Common myeloid progenitor, CD34-positive (primary cell): ENCODE data around the gene HEXIM2.
A peak's percentile ranks its signal among the peaks of the same experiment; 100 is the strongest.

Experiments
- CTCF ChIA-PET: fragments of 350-600 bp; sonication (Branson Sonifier 250); formaldehyde crosslinking; loops from one replicate; lab custom pipeline; 2021; ENCODE audit warnings: antibody characterized with exemption; lab: Charles Lee
- POLR2A ChIA-PET: fragments of 350-600 bp; sonication (Branson Sonifier 250); formaldehyde crosslinking; loops from one replicate; lab custom pipeline; 2021; ENCODE audit warnings: antibody characterized with exemption; lab: Charles Lee
- DNase-seq, 3 donors: peaks; one replicate each; pipeline versions ENCODE4 v3.0.0 to v3.0.0-alpha.2; 2013
- H3K27ac ChIP-seq, 2 experiments: 1 replicate in 1 of 2; 2 replicates in 1 of 2; pipeline ENCODE4 v1.7.0; 2013; ENCODE audit warnings: inconsistent platforms in 2 of 2, low read length in 2 of 2, mild to moderate bottlenecking in 2 of 2, low read depth in 1 of 2, moderate library complexity in 1 of 2; ENCODE audit not compliant: severe bottlenecking in 2 of 2, insufficient read depth in 1 of 2, poor library complexity in 1 of 2
- H3K27me3 ChIP-seq, 5 experiments: replicated peaks in 2 of 5; 1 replicate in 3 of 5; 2 replicates in 2 of 5; pipeline versions ENCODE4 v1.6.1 to v1.7.0; 2013; ENCODE audit warnings: low read length in 4 of 5, mild to moderate bottlenecking in 2 of 5, moderate library complexity in 2 of 5, inconsistent platforms in 1 of 5; ENCODE audit not compliant: insufficient read depth in 5 of 5, control insufficient read depth in 4 of 5
- H3K36me3 ChIP-seq, 4 experiments: 1 replicate in 2 of 4; 2 replicates in 2 of 4; pipeline versions ENCODE4 v1.6.1 to v1.7.0; 2013; ENCODE audit warnings: low read length in 3 of 4, control low read depth in 1 of 4, mild to moderate bottlenecking in 1 of 4; ENCODE audit not compliant: control insufficient read depth in 4 of 4, insufficient read depth in 4 of 4
- H3K4me1 ChIP-seq, 4 experiments: 1 replicate in 3 of 4; 2 replicates in 1 of 4; pipeline versions ENCODE4 v1.6.1 to v1.7.1; 2013; ENCODE audit warnings: low read length in 3 of 4, mild to moderate bottlenecking in 3 of 4, control low read depth in 1 of 4, inconsistent platforms in 1 of 4, moderate library complexity in 1 of 4; ENCODE audit not compliant: control insufficient read depth in 4 of 4, insufficient read depth in 4 of 4; ENCODE audit errors: control extremely low read depth in 1 of 4
- H3K4me3 ChIP-seq, 7 experiments: 1 replicate in 4 of 7; 2 replicates in 3 of 7; pipeline versions ENCODE4 v1.5.1 to v1.7.0; 2013; ENCODE audit warnings: mild to moderate bottlenecking in 7 of 7, low read length in 6 of 7, moderate library complexity in 6 of 7, inconsistent platforms in 2 of 7, low read depth in 2 of 7, control low read depth in 1 of 7; ENCODE audit not compliant: insufficient read depth in 4 of 7, control insufficient read depth in 1 of 7; ENCODE audit errors: extremely low read depth in 1 of 7
- H3K9me3 ChIP-seq, 5 experiments: 1 replicate in 4 of 5; 2 replicates in 1 of 5; pipeline versions ENCODE4 v1.6.1 to v1.7.1; 2013; ENCODE audit warnings: low read length in 4 of 5, mild to moderate bottlenecking in 2 of 5, inconsistent platforms in 1 of 5, low read depth in 1 of 5, moderate library complexity in 1 of 5; ENCODE audit not compliant: control insufficient read depth in 4 of 5, insufficient read depth in 2 of 5; ENCODE audit errors: control extremely low read depth in 1 of 5
- WGBS: methylation state at CpG from one replicate; pipeline ENCODE4 v1.1.5; 2013; ENCODE audit not compliant: insufficient coverage; 5-methylcytosine and 5-hydroxymethylcytosine counted together

The HEXIM2 gene

DNA sequence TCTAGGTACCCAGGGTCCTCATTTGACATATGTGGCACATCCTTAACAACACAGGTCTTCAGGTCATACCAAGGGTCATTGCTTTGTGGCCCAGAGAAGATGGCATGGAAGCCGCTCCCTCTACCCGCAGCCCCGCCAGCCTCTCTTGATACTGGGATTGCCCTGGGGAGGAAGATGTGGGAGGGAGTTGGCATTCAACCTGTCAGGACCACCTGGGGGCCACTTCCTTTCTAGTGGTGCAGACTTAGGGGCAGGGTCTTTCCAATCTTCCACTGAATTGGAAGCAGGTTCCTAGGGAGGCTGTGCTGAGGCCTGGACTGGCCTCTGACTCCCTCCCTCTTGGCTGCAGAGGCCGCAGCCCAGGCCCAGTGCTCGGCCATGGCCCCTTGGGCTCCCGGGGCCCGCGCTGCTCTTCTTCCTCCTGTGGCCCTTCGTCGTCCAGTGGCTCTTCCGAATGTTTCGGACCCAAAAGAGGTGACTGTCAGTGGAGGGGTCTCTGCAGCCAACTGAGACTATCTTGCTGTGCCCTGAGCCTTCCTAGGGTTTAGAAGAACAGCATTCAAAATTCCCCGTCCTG is 18.5 kb upstream of the HEXIM2 start:
- no peaks in the 10 kb centered on the region for H3K27me3 ChIP-seq
- POLR2A ChIA-PET, result no interaction called here
- H3K27ac ChIP-seq, result no peak overlapping the region
- 87% methylated on average over 13 of the region's 13 CpGs for WGBS
- DNase-seq, result no peak
- peaks cover 0 to 6% (median 0%) of the 10 kb centered on the region in 4 experiments for H3K36me3 ChIP-seq
- no peaks in the 10 kb centered on the region for H3K9me3 ChIP-seq
- H3K4me3 ChIP-seq, result peak overlapping the region in 3 of 7 experiments; percentile 68 to 81 (median 74)
- peaks cover 0 to 34% (median 19%) of the 10 kb centered on the region in 4 experiments for H3K4me1 ChIP-seq
- CTCF ChIA-PET, result interaction anchor here (1.8 kb wide), 1 partner anchor 9 kb away, joined by 18 read pairs; the partner anchor contains the start of gene ACBD4

DNA sequence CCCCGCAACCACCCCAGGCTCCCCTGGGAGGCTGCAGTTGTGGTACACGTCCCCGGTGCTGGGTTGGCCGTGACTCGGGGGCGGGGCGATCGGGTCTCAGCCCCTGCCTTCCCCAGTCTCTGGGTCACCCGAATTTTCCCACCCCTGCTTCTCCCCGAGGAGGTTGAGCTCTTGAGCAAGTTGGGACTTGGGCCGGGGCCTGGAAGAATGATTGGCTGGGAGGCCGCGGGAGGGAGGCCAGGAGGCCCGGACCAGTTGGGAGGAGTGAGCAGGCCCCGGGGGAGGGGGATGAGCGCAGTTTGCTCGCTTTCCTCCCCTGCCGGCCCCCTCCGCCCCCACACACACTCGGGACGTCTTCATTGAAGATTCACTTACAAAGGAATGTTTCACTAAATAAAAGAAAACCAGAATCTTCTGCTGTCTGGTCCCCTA is 17.9 kb upstream of the HEXIM2 start:
- DNase-seq, result peak; percentile 37 to 53 (median 40)
- 12% methylated on average over 12 of the region's 21 CpGs for WGBS
- Histone ChIP-seq H3K36me3 (peaks cover 0 to 5% (median 0%) of the 10 kb centered on the region in 4 experiments), H3K27me3 (no peaks in the 10 kb centered on the region), H3K4me1 (peaks cover 0 to 37% (median 21%) of the 10 kb centered on the region in 4 experiments), H3K9me3 (no peaks in the 10 kb centered on the region), H3K27ac (peak overlapping the region in 1 of 2 experiments; percentile 70), H3K4me3 (peak overlapping the region in 6 of 7 experiments; percentile 22 to 81 (median 60))
- CTCF ChIA-PET, result interaction anchor here (0.9 to 1.8 kb wide), 2 partner anchors 9 to 54 kb away, joined by 3 to 18 read pairs; partner anchors contain the start of gene ACBD4
- POLR2A ChIA-PET, result no interaction called here

DNA sequence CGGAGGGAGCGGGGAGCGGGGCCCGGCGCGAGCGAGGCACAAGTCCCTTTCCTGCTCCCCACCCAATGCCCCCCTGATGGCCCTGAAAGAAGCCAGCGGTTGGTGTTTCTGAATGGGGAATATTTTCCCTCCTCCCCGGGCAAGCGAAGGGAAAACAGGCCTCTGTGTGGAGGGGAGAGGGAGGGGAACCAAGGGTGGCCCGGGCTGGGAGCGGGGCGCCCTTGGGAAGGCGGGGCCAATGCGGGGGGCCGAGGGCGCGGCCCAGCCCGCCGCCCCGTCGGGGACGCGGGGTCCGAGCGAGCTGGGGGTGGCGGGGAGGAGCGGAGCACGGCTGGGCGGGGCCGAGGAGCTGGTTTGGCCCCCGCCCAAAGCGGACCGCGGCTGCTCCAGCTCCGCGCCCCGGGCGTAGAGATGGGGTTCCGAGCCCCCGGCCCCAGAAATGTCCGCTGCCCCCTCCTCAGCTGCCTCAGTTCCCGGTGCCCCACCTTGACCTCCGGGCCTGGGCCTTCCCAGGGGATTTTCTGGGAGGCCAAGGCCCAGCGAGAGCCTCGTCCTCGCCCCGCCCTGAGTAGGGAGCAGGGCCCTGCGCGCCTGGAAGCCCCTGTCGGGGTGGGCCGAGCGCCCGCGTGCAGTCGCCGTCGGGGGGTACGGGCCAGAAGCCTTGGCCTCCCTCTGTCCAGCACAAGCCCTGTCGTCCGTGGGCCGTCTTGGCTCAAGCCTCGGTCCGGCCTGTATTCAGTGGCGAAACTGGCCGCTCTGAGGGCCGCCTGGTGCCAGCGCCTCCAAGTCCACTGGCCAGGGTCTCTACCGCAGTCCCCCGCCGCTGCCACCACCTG is 17.3 kb upstream of the HEXIM2 start:
- peak overlapping the region in 1 of 2 experiments; percentile 70 for H3K27ac ChIP-seq
- no peaks in the 10 kb centered on the region for H3K9me3 ChIP-seq
- no peaks in the 10 kb centered on the region for H3K27me3 ChIP-seq
- peak in 2 of 3 donors; percentile 24 to 31 for DNase-seq
- ChIA-PET POLR2A (interaction anchor here (1.6 kb wide), 1 partner anchor 17 kb away, joined by 3 read pairs; no protein-coding TSS in a partner anchor), CTCF (interaction anchor here (0.9 to 1.8 kb wide), 2 partner anchors 10 to 53 kb away, joined by 3 to 18 read pairs; partner anchors contain the start of gene ACBD4)
- peaks cover 0 to 43% (median 27%) of the 10 kb centered on the region in 4 experiments for H3K4me1 ChIP-seq
- H3K36me3 ChIP-seq, result peaks cover 0 to 2% (median 0%) of the 10 kb centered on the region in 4 experiments
- WGBS, result 27% methylated on average over 57 of the region's 71 CpGs
- peak overlapping the region in 6 of 7 experiments; percentile 22 to 81 (median 60) for H3K4me3 ChIP-seq

DNA sequence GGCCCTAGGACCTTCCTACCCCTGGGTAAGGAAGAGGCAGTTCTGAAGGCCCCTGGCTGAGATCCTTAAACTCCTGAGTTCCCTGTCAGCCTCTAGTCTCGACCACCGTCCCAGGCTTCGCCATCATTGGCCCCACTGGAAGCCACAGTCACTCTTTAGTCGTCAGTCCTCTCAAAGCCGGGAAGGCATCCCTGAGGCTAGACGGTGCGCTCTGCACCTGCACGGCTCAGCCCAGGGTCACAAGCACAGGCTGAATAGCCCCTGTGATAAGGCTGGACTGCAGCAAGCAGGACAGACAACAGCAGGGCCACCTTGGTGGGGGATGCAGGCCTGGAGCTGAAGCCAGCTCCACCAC is 16.7 kb upstream of the HEXIM2 start:
- no peak for DNase-seq
- no peaks in the 10 kb centered on the region for H3K9me3 ChIP-seq
- no peak overlapping the region for H3K27ac ChIP-seq
- CTCF ChIA-PET, result interaction anchor here (0.9 to 9.2 kb wide), 5 partner anchors 9 to 53 kb away, joined by 3 to 148 read pairs (median 10); partner anchors contain the start of gene ACBD4
- POLR2A ChIA-PET, result interaction anchor here (1.6 kb wide), 1 partner anchor 16 kb away, joined by 3 read pairs; no protein-coding TSS in a partner anchor
- H3K4me3 ChIP-seq, result peak overlapping the region in 1 of 7 experiments; percentile 68
- no peaks in the 10 kb centered on the region for H3K27me3 ChIP-seq
- no peaks in the 10 kb centered on the region for H3K36me3 ChIP-seq
- peaks cover 0 to 48% (median 32%) of the 10 kb centered on the region in 4 experiments for H3K4me1 ChIP-seq
- WGBS, result 93% methylated on average over 8 of the region's 8 CpGs

DNA sequence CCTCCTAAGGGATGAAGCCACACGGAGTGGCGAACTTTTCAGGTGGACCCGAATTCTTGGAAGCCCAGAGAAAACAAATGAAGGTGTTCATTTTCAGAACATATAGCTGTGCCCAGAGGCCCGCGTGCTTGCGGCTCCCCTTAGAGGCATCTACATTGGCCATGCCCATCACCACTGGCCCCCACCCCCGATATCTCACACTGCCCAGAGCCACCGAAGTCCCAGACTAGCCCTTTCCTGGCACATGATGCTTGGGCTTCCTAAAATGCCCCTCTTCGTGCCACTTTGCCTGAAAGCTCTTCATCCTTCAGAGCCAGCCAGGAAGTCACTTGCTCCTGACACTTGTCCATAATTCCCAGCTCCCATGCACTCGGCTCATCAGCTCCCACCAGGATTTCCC is 15.5 kb upstream of the HEXIM2 start:
- Histone ChIP-seq H3K27ac (peak overlapping the region in 1 of 2 experiments; percentile 100), H3K9me3 (no peaks in the 10 kb centered on the region), H3K4me1 (peaks cover 10 to 59% (median 41%) of the 10 kb centered on the region in 4 experiments), H3K27me3 (no peaks in the 10 kb centered on the region), H3K36me3 (no peaks in the 10 kb centered on the region), H3K4me3 (no peak overlapping the region)
- ChIA-PET POLR2A (interaction anchor here (1.6 to 4.1 kb wide), 2 partner anchors 10 to 15 kb away, joined by 3 to 34 read pairs; partner anchors contain the start of gene ACBD4), CTCF (interaction anchor here (1.4 to 9.2 kb wide), 3 partner anchors 10 to 52 kb away, joined by 4 to 148 read pairs (median 10); partner anchors contain the start of gene ACBD4)
- 85% methylated on average over 9 of the region's 10 CpGs for WGBS
- DNase-seq, result no peak

DNA sequence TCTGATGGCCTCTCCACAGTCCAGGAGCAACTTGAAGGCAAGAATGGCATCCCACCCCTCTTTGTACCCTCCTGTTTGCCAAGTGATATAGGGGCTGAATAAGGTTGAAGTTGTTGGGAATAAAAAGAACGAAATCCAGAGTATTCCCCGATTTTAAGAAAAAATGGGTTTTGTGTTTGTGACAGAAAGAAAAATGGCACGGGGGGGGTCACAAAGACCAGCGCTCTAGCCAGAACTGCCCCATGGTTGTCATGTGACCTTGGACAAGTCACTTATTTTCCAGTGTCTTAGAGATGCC is 15.1 kb upstream of the HEXIM2 start:
- no peak for DNase-seq
- Histone ChIP-seq H3K36me3 (no peaks in the 10 kb centered on the region), H3K9me3 (no peaks in the 10 kb centered on the region), H3K27me3 (no peaks in the 10 kb centered on the region), H3K4me1 (peaks cover 13 to 63% (median 44%) of the 10 kb centered on the region in 4 experiments), H3K27ac (peak overlapping the region in 1 of 2 experiments; percentile 100), H3K4me3 (peak overlapping the region in 5 of 7 experiments; percentile 74 to 96 (median 87))
- ChIA-PET POLR2A (interaction anchor here (4.1 kb wide), 1 partner anchor 10 kb away, joined by 34 read pairs; the partner anchor contains the start of gene ACBD4), CTCF (interaction anchor here (1.4 to 9.2 kb wide), 2 partner anchors 10 to 52 kb away, joined by 10 to 148 read pairs; partner anchors contain the start of gene ACBD4)
- WGBS, result 95% methylated on average over 4 of the region's 4 CpGs
